Activated naive CD4-positive, alpha-beta T cell treated with anti-CD3 and anti-CD28 coated beads for 36 hours (primary cell): ENCODE data around the gene CERK. TPM values are rescaled to one million over a fixed set of nuclear protein-coding genes. Genes with fewer than 3 reads are reported as not detected.
"Not testable (repeated sequence)": the region's sequence is repeated elsewhere in the genome, so short reads cannot be mapped to it uniquely, and the experiment has no call there.

Experiments
- CTCF ChIA-PET: fragments of 350-600 bp; sonication (Branson Sonifier 250); formaldehyde crosslinking; loops from one replicate; lab custom pipeline; 2021; ENCODE audit warnings: antibody characterized with exemption; lab: Charles Lee
- DNase-seq: peaks from one replicate; pipeline ENCODE4 v3.0.0-alpha.2; 2020
- H3K27ac Mint-ChIP-seq: one replicate; pipeline ENCODE4 v1.8.0; 2021; ENCODE audit warnings: mild to moderate bottlenecking, mixed read lengths
- H3K27me3 Mint-ChIP-seq: one replicate; pipeline ENCODE4 v1.8.0; 2021; ENCODE audit warnings: low read depth, mixed read lengths
- H3K36me3 Mint-ChIP-seq: one replicate; pipeline ENCODE4 v1.8.0; 2021; ENCODE audit warnings: low read depth, mixed read lengths
- H3K4me1 Mint-ChIP-seq: one replicate; pipeline ENCODE4 v1.8.0; 2021; ENCODE audit warnings: low read depth, mixed read lengths
- H3K4me3 Mint-ChIP-seq: one replicate; pipeline ENCODE4 v1.8.0; 2021; ENCODE audit warnings: mild to moderate bottlenecking, moderate library complexity, mixed read lengths
- H3K9me3 Mint-ChIP-seq: one replicate; pipeline ENCODE4 v1.8.0; 2021; ENCODE audit warnings: mixed read lengths
- intact Hi-C: fragments of 100-400 bp; cut with micrococcal nuclease; formaldehyde crosslinking; loops from one replicate; pipeline ENCODE4 v1.15.1; 2023
- total RNA-seq, 2 experiments: library from RNA; stranded (reverse); gene quantifications; one replicate each; pipeline ENCODE4 v1.2.3, GENCODE V29; 2021

CERK gene
- total RNA-seq, 2 experiments from 2014 or later: 32.6 to 34.9 TPM

DNA sequence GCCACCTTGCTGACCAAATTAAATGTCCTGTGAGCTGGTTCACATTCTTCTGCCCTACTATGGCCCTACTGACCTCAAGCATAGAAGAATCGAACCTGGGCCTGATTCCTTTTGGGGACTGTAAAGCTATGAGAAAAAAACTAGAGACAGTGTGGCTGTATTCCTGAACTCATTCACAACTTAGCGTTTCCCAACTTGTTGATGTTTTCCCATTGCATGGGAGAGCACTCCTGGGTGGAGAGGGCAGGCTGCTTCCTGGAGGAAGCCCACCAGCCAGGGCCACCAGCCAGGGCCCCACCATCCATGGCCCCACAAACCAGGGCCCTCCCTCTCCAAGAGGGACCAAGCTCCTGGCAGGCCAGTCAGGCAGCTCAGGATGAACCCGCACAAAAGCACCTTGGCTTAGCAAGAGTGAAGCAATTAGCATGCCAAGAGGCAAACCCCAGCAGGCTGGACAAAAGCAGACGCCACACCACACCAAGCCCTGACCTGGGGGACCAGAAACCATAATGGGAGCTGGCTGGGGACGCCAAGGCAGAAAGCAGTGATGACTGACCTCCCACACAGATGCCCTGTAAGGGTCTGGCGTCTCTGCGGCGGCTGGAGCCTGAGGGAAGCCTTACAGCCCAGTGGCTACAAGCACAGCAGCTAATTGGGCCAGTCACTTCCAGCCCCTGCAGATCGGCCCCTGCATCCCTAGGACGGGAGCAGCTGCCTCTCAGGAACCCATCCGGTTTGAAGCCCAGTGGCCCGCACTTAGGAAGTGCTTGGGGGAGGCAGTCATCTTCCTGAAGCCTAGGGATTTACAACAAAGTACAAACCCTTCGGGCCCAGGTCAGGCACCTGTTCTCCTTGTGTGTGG lies 2.1 kb downstream of the CERK start:
- H3K9me3 Mint-ChIP-seq: no peaks in the 10 kb centered on the region
- intact Hi-C loops: loop anchor here (1.0 to 5.0 kb wide), 3 partner anchors 55 to 173 kb away; no protein-coding TSS in a partner anchor
- H3K36me3 Mint-ChIP-seq: peaks cover 10% of the 10 kb centered on the region
- H3K27me3 Mint-ChIP-seq: no peaks in the 10 kb centered on the region
- H3K27ac Mint-ChIP-seq: peak overlapping the region; percentile 99
- H3K4me3 Mint-ChIP-seq: peak overlapping the region; percentile 100
- no peak for DNase-seq
- CTCF ChIA-PET: interaction anchor here (1.0 to 2.2 kb wide), 4 partner anchors 21 to 172 kb away, joined by 4 to 7 read pairs (median 6); no protein-coding TSS in a partner anchor
- peaks cover 58% of the 10 kb centered on the region for H3K4me1 Mint-ChIP-seq

DNA sequence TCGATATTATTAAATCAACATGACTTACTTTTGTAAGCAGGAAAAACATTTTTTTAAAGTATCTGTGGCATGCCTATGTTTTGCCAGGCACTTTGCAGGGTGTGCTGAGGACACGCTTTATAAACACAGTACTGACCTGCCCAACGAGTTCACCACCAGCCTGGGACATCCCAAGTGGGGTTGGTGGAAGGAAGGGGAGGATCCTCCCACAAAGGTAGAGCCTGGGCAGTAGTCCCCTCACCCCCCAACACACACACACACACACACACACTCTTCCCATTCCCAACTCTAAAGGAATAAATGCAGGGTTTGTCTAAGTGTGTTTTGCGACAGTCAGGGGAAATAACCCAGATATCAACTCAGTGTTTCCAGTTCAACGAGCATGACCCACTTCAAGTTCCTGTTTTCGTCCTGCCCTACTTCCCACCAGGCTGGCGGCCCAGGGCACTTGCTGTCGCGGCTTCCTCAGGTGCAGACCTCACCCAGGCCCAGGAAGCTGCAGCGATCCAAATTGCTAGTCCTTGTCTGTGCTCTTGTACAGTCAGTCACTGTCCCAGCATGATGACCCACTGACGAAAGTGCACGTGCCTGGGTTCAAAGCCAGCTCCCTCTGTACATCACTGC lies 3.1 kb downstream of the CERK start:
- Mint-ChIP-seq H3K9me3 (no peaks in the 10 kb centered on the region), H3K36me3 (peaks cover 10% of the 10 kb centered on the region), H3K4me1 (peaks cover 65% of the 10 kb centered on the region), H3K27ac (peak overlapping the region; percentile 78), H3K4me3 (peak overlapping the region; percentile 100), H3K27me3 (no peaks in the 10 kb centered on the region)
- CTCF ChIA-PET: interaction anchor here (1.0 to 2.2 kb wide), 4 partner anchors 22 to 171 kb away, joined by 4 to 7 read pairs (median 6); no protein-coding TSS in a partner anchor
- peak; percentile 72 for DNase-seq
- intact Hi-C loops: loop anchor here (5.0 kb wide), 1 partner anchor 123 kb away; no protein-coding TSS in a partner anchor

- intact Hi-C loops, H3K4me3 Mint-ChIP-seq, CTCF ChIA-PET, H3K27me3 Mint-ChIP-seq, DNase-seq, H3K9me3 Mint-ChIP-seq: not testable (repeated sequence)
- H3K27ac Mint-ChIP-seq: peak overlapping the region; percentile 27
- H3K4me1 Mint-ChIP-seq: peaks cover 63% of the 10 kb centered on the region
- H3K36me3 Mint-ChIP-seq: peaks cover 10% of the 10 kb centered on the region
Observed at GRCh38 chr22:46734213-46734722, 3.8 kb downstream of the CERK start.

DNA sequence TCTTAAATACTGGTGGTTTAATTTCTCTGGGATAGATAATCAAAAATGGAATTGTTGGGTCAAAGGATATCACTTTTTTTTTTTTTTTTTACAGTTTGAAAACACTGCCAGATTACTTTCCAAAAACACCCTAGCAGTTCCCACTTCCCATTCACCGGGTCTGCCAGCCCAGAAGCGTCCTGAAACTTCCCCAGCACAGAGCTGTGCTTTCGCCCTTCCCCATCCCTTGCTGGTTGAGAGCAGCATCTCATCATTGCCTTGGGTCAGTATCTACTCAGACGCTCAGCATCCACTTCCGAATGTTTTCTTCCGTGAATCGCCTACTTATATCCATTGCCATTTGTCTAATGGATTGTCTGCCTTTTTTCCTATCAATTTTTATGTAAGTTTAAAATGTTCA lies 5.5 kb downstream of the CERK start:
- Mint-ChIP-seq H3K36me3 (peaks cover 10% of the 10 kb centered on the region), H3K27me3 (no peaks in the 10 kb centered on the region), H3K4me1 (peaks cover 66% of the 10 kb centered on the region), H3K4me3 (no peak overlapping the region), H3K9me3 (no peaks in the 10 kb centered on the region), H3K27ac (no peak overlapping the region)
- no peak for DNase-seq
- intact Hi-C loops: no loop called here
- CTCF ChIA-PET: no interaction called here

- DNase-seq: no peak
- H3K27ac Mint-ChIP-seq: peak overlapping the region; percentile 53
- peaks cover 64% of the 10 kb centered on the region for H3K4me1 Mint-ChIP-seq
- H3K4me3 Mint-ChIP-seq: no peak overlapping the region
- intact Hi-C loops: no loop called here
- CTCF ChIA-PET: no interaction called here
- H3K27me3 Mint-ChIP-seq: no peaks in the 10 kb centered on the region
- no peaks in the 10 kb centered on the region for H3K9me3 Mint-ChIP-seq
- peaks cover 9% of the 10 kb centered on the region for H3K36me3 Mint-ChIP-seq
Observed at GRCh38 chr22:46732041-46732379, 6.0 kb downstream of the CERK start.

- peak overlapping the region; percentile 53 for H3K27ac Mint-ChIP-seq
- H3K27me3 Mint-ChIP-seq: no peaks in the 10 kb centered on the region
- intact Hi-C loops: no loop called here
- peaks cover 62% of the 10 kb centered on the region for H3K4me1 Mint-ChIP-seq
- CTCF ChIA-PET: interaction anchor here (1.1 to 1.5 kb wide), 2 partner anchors 68 to 71 kb away, joined by 3 to 6 read pairs; no protein-coding TSS in a partner anchor
- H3K4me3 Mint-ChIP-seq: no peak overlapping the region
- H3K36me3 Mint-ChIP-seq: peaks cover 9% of the 10 kb centered on the region
- H3K9me3 Mint-ChIP-seq: no peaks in the 10 kb centered on the region
- no peak for DNase-seq
Observed at GRCh38 chr22:46731246-46732040, 6.6 kb downstream of the CERK start.

DNA sequence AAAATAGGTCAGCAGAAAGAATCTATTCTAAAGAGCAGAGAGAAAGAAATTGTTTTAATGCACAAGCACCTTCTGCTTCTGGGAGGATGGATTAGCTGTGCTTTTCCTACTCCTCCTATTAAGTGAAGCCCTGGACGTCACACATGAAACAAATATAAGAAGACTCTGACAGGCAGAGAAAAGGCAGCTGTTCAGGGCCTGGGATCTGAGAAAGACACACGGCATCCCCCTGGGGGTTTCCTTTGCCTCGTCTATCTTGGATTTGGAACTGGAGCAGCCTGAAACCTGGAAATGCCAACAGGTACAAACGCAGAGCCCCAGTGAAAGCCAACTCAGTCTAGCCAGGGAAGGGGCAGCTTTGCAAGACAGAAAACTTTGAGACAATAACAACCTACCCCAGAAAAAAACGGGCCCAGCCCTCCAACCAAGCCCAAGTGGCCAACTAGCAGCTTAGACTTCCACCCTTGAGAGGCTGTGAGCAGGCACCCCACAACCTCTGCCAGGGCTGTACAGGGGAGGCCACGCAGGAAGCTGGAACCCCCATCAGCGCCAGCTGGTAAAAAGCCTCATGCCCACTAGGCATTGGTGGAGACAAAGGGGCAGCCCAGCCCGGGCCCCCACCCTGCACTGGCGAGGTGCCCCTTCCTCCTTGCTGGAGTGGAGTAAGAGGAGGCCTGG lies 7.3 kb downstream of the CERK start:
- H3K4me3 Mint-ChIP-seq: no peak overlapping the region

DNA sequence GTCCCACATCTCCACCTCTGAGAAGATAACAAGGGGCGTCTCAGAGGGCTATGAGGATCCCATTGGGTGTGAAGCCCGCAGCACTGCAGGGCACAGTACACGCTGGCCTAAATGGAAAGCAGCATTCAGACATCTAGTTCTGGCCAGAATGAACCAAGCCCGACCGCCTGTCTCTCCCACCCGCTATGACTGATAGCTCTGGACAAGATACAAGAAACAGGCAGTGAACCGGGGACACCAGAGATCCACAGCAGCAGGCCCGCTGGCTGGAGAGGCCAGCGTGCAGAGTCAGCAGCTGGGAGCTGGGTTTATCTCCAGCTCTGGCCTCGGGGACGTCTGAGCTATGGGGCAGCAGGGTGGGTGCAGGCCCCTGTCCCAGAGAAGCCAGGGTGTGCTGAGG lies 9.6 kb downstream of the CERK start:
- intact Hi-C loops: no loop called here
- Mint-ChIP-seq H3K27me3 (no peaks in the 10 kb centered on the region), H3K4me3 (no peak overlapping the region), H3K27ac (no peak overlapping the region), H3K36me3 (peaks cover 7% of the 10 kb centered on the region), H3K9me3 (no peaks in the 10 kb centered on the region), H3K4me1 (peaks cover 37% of the 10 kb centered on the region)
- CTCF ChIA-PET: interaction anchor here (0.6 kb wide), 1 partner anchor 168 kb away, joined by 3 read pairs; no protein-coding TSS in a partner anchor
- no peak for DNase-seq

More for the DNA sequence above, 7.3 kb downstream of the CERK start:
- CTCF ChIA-PET: interaction anchor here (1.1 to 1.5 kb wide), 2 partner anchors 68 to 72 kb away, joined by 3 to 6 read pairs; no protein-coding TSS in a partner anchor
- Mint-ChIP-seq H3K9me3 (no peaks in the 10 kb centered on the region), H3K27me3 (no peaks in the 10 kb centered on the region), H3K27ac (peak overlapping the region; percentile 26), H3K4me1 (peaks cover 55% of the 10 kb centered on the region), H3K36me3 (peaks cover 11% of the 10 kb centered on the region)
- DNase-seq: no peak
- intact Hi-C loops: no loop called here

GRCh38 chr22:46727813-46728364 lies 10.2 kb downstream of the CERK start:
- CTCF ChIA-PET: no interaction called here
- intact Hi-C loops: no loop called here
- peaks cover 7% of the 10 kb centered on the region for H3K36me3 Mint-ChIP-seq
- H3K4me3 Mint-ChIP-seq: no peak overlapping the region
- no peaks in the 10 kb centered on the region for H3K27me3 Mint-ChIP-seq
- DNase-seq: no peak
- no peaks in the 10 kb centered on the region for H3K9me3 Mint-ChIP-seq
- H3K27ac Mint-ChIP-seq: no peak overlapping the region
- H3K4me1 Mint-ChIP-seq: peaks cover 38% of the 10 kb centered on the region

DNA sequence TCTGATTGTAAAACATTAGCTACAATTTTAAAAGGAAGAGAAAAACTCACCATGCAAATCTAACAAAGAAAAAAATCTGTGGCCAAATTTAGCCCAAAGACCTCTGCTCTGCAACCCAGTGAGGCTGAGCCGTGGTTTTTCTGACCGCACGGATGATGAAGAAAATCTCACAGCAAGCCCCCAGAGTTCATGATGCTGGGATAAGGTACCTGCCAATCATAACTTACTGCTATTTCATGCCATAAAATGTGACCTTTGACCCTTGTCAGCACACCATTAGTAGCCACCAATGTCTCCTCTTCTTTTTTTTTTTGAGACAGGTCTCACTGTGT lies 11.1 kb downstream of the CERK start:
- Mint-ChIP-seq H3K36me3 (peaks cover 9% of the 10 kb centered on the region), H3K4me3 (no peak overlapping the region), H3K4me1 (peaks cover 33% of the 10 kb centered on the region), H3K9me3 (no peaks in the 10 kb centered on the region), H3K27ac (no peak overlapping the region), H3K27me3 (no peaks in the 10 kb centered on the region)
- CTCF ChIA-PET: no interaction called here
- DNase-seq: no peak
- intact Hi-C loops: no loop called here
